Measurements from ENCODE around the gene HK1. TPM values are rescaled to one million over a fixed set of nuclear protein-coding genes. Genes with fewer than 3 reads are reported as not detected.

The HK1 gene
- total and polyA plus RNA-seq, 2 of the 4 experiments (the other 2 are of a cell fraction), result 53.7 to 90.5 TPM

- Histone ChIP-seq H2BK15ac (ENCODE audit: low read depth, low read length) (0 out of 3 replicates have a peak overlapping the region, but pooled peaks have one; percentile 13), H3K36me3 (ENCODE audit: control insufficient read depth, insufficient read depth, low read length) (no peaks in the 10 kb centered on the region), H3K79me1 (ENCODE audit: low read depth in 1 of 2, low read length in 2 of 2) (no peaks in the 10 kb centered on the region), H2BK20ac (ENCODE audit: low read depth, low read length) (peak overlapping the region; percentile 78; the same call in 1 of the 2 replicates), H3K56ac (ENCODE audit: extremely low read depth, insufficient read depth, low read length) (no peak overlapping the region), H3K18ac (ENCODE audit: low read depth, low read length) (no peak overlapping the region), H2AK9ac (replicated peaks; ENCODE audit: low read depth, low read length, poor library complexity) (peak overlapping the region; percentile 47), H3K23ac (ENCODE audit: low read depth, low read length) (no peak overlapping the region), H4K20me1 (ENCODE audit: insufficient read depth, low read length) (no peaks in the 10 kb centered on the region), H3K27me3 (ENCODE audit: control insufficient read depth, insufficient read depth, low read length) (peaks cover 2% of the 10 kb centered on the region; the same call in 1 of the 2 replicates), H3K4ac (ENCODE audit: low read depth, low read length) (peak overlapping the region; percentile 68), H3K9me1 (ENCODE audit: insufficient read depth, low read length) (peaks cover 14% of the 10 kb centered on the region), H3K14ac (replicated peaks; ENCODE audit: low read depth, low read length) (no peak overlapping the region), H3K4me2 (ENCODE audit: low read depth, low read length) (no peak overlapping the region), H3K4me3 (ENCODE audit: insufficient read depth, low read depth, low read length) (no peak overlapping the region), H3K4me1 (ENCODE audit: control insufficient read depth, insufficient read depth, low read length) (peaks cover 2% of the 10 kb centered on the region; the same call in 1 of the 2 replicates), H3K9ac (ENCODE audit: low read depth, low read length) (no peak overlapping the region), H2AK5ac (ENCODE audit: low read depth, low read length) (no peak overlapping the region), H3K27ac (ENCODE audit: insufficient read depth, low read length) (no peak overlapping the region), H4K5ac (ENCODE audit: low read depth, low read length) (no peak overlapping the region), H2BK120ac (ENCODE audit: low read depth, low read length) (peak overlapping the region; percentile 73), H4K8ac (ENCODE audit: low read depth in 2 of 2, low read length in 2 of 2) (peak overlapping the region in 1 of 2 experiments; percentile 52; a peak in 1 of 4 replicates), H4K91ac (ENCODE audit: insufficient read depth, low read depth, low read length) (peak overlapping the region; percentile 13; the same call in 1 of the 2 replicates), H2BK5ac (ENCODE audit: low read depth, low read length, poor library complexity, severe bottlenecking) (no peak overlapping the region), H2AFZ (replicated peaks; ENCODE audit: low read length, poor library complexity) (peak overlapping the region; percentile 83), H3K9me3 (ENCODE audit: control insufficient read depth, insufficient read depth, low read length) (no peaks in the 10 kb centered on the region)
- dilution Hi-C loops (cut with HindIII; ENCODE audit: low sequenced_read_pairs, unreplicated experiment) (no loop called here), in situ Hi-C loops (cut with MboI; ENCODE audit: low sequenced_read_pairs) (loop anchor here (5.0 to 10.0 kb wide), 2 partner anchors 160 to 273 kb away; no protein-coding TSS in a partner anchor), intact Hi-C loops (cut with micrococcal nuclease) (no loop called here)
- BruUV-seq (replicated peaks), result no TSS peak
- CTCF ChIA-PET, result interaction anchor here (0.6 kb wide), 1 partner anchor 310 kb away, joined by 4 read pairs; no protein-coding TSS in a partner anchor
- WGBS, 2 experiments (ENCODE audit: extremely low coverage in 2 of 2, insufficient read length in 1 of 2), result 85% methylated on average over 4 of the region's 9 CpGs; no CpG with 5 or more reads in 1 of the 2 experiments
- no peak for TF ChIP-seq BHLHE40 (IDR thresholded peaks at IDR 0.05; ENCODE audit: low read depth, low read length)
- TF ChIP-seq MAFK (IDR thresholded peaks at IDR 0.05; ENCODE audit: low read depth, low read length), result peak; percentile 24; the same call in 1 of the 2 replicates
- peak; percentile 27; the same call in 1 of the 2 replicates for TF ChIP-seq FOS (IDR thresholded peaks at IDR 0.05; ENCODE audit: low read depth, low read length)
- peak; percentile 82; the same call in 1 of the 2 replicates for TF ChIP-seq NFE2L2 (IDR thresholded peaks at IDR 0.05; ENCODE audit: low read depth, low read length)
- POLR2A ChIA-PET (ENCODE audit: unreplicated experiment), result no interaction called here
- DNase-seq (peak; percentile 85), ATAC-seq (ENCODE audit: low read depth) (peak; percentile 100)
These were observed 46.0 kb upstream of the HK1 start for GRCh38 chr10:69232252-69232651.
